OCI-LY3 (cell line): ENCODE results near the gene ASB13.

Source experiments
- CTCF ChIP-seq: fragments of 200-600, 300-600 bp; sonication (generic); IDR thresholded peaks from 2 replicates; pipeline ENCODE4 v1.5.1; 2014; ENCODE audit warnings: antibody characterized with exemption, low read length, low read depth
- EZH2phosphoT487 ChIP-seq: fragments of 200-600 bp; shearing (Covaris generic); IDR thresholded peaks from 2 replicates; pipeline ENCODE4 v1.6.1; 2018; ENCODE audit warnings: antibody characterized with exemption, mixed run types, low read depth

GRCh38 chr10:5652746-5653145 is 13.6 kb downstream of the ASB13 start:
- TF ChIP-seq CTCF (no peak), EZH2phosphoT487 (no peak)
